HepG2 (cell line): Measurements from ENCODE around the gene VEZF1. TPM values are rescaled to one million over a fixed set of nuclear protein-coding genes. Genes with fewer than 3 reads are reported as not detected.

Experiments used
- AHR ChIP-seq: IDR thresholded peaks from 2 replicates; pipeline ENCODE4 v1.6.1; 2018; ENCODE audit warnings: missing genetic modification reagents, missing compliant biosample characterization
- BORCS8-MEF2B ChIP-seq: sonication (generic); formaldehyde crosslinking; IDR thresholded peaks from 2 replicates; pipeline ENCODE4 v1.8.0; 2022; ENCODE audit warnings: mild to moderate bottlenecking, missing genetic modification reagents
- BRF2 ChIP-seq: sonication (generic); formaldehyde crosslinking; IDR thresholded peaks from 2 replicates; pipeline ENCODE4 v1.8.1; 2022; ENCODE audit warnings: mild to moderate bottlenecking, missing genetic modification reagents
- CC2D1A ChIP-seq: sonication (generic); formaldehyde crosslinking; IDR thresholded peaks from 2 replicates; pipeline ENCODE4 v1.8.1; 2023; ENCODE audit warnings: mild to moderate bottlenecking, missing genetic modification reagents
- FOXA3 ChIP-seq: IDR thresholded peaks from 2 replicates; pipeline ENCODE4 v1.6.1; 2016; ENCODE audit warnings: missing genetic modification reagents, missing compliant biosample characterization
- KDM5A ChIP-seq: fragments of 200-600 bp; sonication (generic); IDR thresholded peaks from 2 replicates; pipeline ENCODE4 v1.7.0; 2018; ENCODE audit warnings: antibody characterized with exemption, mild to moderate bottlenecking, low read length, borderline replicate concordance
- NFATC3 ChIP-seq: sonication (generic); formaldehyde crosslinking; IDR thresholded peaks from 2 replicates; pipeline ENCODE4 v1.5.1; 2020; ENCODE audit warnings: mild to moderate bottlenecking, missing genetic modification reagents
- NR2C2 ChIP-seq: sonication (generic); formaldehyde crosslinking; IDR thresholded peaks from 2 replicates; pipeline ENCODE4 v1.4.0; 2020; ENCODE audit warnings: missing genetic modification reagents, mild to moderate bottlenecking, moderate library complexity, borderline replicate concordance
- REL ChIP-seq: sonication (generic); formaldehyde crosslinking; conservative IDR thresholded peaks from 2 replicates; pipeline ENCODE4 v1.8.0; 2022; ENCODE audit warnings: mild to moderate bottlenecking, missing genetic modification reagents, moderate library complexity
- ZBTB40 ChIP-seq, 2 experiments: fragments of 450-650 bp in 1 of 2; sonication (generic) in 1 of 2; formaldehyde crosslinking in 1 of 2; IDR thresholded peaks; 2 replicates each; pipeline versions ENCODE4 v1.6.1 to v1.8.0; 2016 to 2022; ENCODE audit warnings: antibody characterized with exemption in 1 of 2, mild to moderate bottlenecking in 1 of 2, missing genetic modification reagents in 1 of 2
- ZBTB7A ChIP-seq: sonication (generic); formaldehyde crosslinking; IDR thresholded peaks from 2 replicates; pipeline ENCODE4 v1.8.0; 2022; ENCODE audit warnings: mild to moderate bottlenecking, missing genetic modification reagents
- ZNF230 ChIP-seq: sonication (generic); formaldehyde crosslinking; IDR thresholded peaks from 2 replicates; pipeline ENCODE4 v1.4.0; 2020; ENCODE audit warnings: mild to moderate bottlenecking, missing genetic modification reagents
- ZNF678 ChIP-seq: sonication (generic); formaldehyde crosslinking; IDR thresholded peaks from 2 replicates; pipeline ENCODE4 v1.4.0; 2020; ENCODE audit warnings: mild to moderate bottlenecking, missing genetic modification reagents
- ZNF7 ChIP-seq: IDR thresholded peaks from 2 replicates; pipeline ENCODE4 v1.6.1; 2016; ENCODE audit warnings: missing biosample characterization, missing genetic modification reagents
- polyA plus RNA-seq, 8 experiments: library from polyadenylated mRNA; depleted of rRNA in 3 of 8; stranded (reverse) in 7 of 8; unstranded in 1 of 8; fragments of >200 nt; fragmentation: Illumina TruSeq in 4 of 8; extraction: Trizol in 4 of 8; gene quantifications; 2 replicates each; pipeline versions ENCODE4 v1.2.1 to v1.2.3, GENCODE V29; 2011 to 2016; ENCODE audit warnings: low read depth in 4 of 8, missing spikeins in 1 of 8, mixed read lengths in 1 of 8; ENCODE audit not compliant: insufficient read depth in 1 of 8
- total RNA-seq, 5 experiments: library from RNA; depleted of rRNA; stranded (reverse); fragments of >200 nt; fragmentation: Illumina TruSeq; extraction: Trizol; gene quantifications; 2 replicates each; pipeline ENCODE4 v1.2.3, GENCODE V29; 2016; ENCODE audit warnings: low read depth in 1 of 5
- TF ChIP-seq, protein P1 (sequence below): sonication (generic); formaldehyde crosslinking; IDR thresholded peaks from 2 replicates; pipeline ENCODE4 v1.4.0; 2020; ENCODE audit warnings: missing genetic modification reagents, low read depth, mild to moderate bottlenecking, borderline replicate concordance
- TF ChIP-seq, protein P2 (sequence below): sonication (generic); IDR thresholded peaks from 2 replicates; pipeline ENCODE4 v1.6.1; 2016; ENCODE audit warnings: low read depth, borderline replicate concordance
- TF ChIP-seq, protein P3 (sequence below): sonication (generic); formaldehyde crosslinking; IDR thresholded peaks from 2 replicates; pipeline ENCODE4 v1.8.1; 2023; ENCODE audit warnings: mild to moderate bottlenecking, missing genetic modification reagents, borderline replicate concordance

Gene VEZF1
- total and polyA plus RNA-seq, 2 of the 13 experiments (the other 11 are each of a cell fraction or from before 2014, with no cell fraction given): 45.9 to 49.7 TPM

DNA sequence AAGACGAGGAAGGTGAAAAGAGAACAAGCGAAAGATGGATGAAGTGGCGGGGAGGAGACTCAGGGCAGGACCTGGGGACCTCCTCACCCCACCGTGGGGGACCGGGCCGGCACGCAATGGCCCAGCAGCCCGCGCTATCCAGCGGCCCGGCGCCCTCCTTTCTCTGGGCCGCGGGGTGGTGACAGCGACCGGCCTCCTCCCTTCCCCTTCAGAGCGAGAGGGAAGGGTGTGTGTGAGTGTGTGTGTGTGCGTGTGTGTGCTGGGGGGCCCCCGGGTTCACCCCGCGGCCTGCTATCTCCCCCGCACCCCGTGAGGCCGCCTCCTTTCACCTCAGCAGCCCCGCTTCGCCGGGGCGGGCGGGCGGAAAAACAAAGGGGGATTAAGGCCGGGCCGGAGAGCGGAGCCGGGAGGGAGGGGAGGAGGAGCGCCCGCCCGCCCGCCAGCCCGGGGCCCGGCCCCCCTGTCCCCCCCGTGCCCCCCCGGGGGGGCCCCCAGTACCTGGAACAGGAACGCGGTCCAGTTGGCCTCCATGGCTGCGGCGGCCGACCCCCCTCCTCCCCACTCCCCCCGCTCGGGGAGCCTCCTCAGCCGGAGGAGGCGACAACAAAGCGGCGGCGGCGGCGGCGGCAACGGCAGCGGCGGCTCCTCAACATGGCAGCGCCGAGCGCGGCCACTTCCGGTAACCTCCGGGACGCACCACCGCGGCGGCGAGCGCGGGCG, at the start of gene VEZF1 (continued):
- TF ChIP-seq ZBTB40 (IDR thresholded peaks at IDR 0.05): no peak
- no peak for TF ChIP-seq ZBTB40 (CRISPR knock-in tag; IDR thresholded peaks at IDR 0.05)
- TF ChIP-seq ZBTB7A (CRISPR knock-in tag): peak; percentile 45; the same call in 1 of the 2 replicates
- TF ChIP-seq ZNF7 (CRISPR knock-in tag): no peak
- no peak for TF ChIP-seq BRF2
- no peak for TF ChIP-seq ZNF678 (CRISPR knock-in tag)
- TF ChIP-seq, protein P1, sequence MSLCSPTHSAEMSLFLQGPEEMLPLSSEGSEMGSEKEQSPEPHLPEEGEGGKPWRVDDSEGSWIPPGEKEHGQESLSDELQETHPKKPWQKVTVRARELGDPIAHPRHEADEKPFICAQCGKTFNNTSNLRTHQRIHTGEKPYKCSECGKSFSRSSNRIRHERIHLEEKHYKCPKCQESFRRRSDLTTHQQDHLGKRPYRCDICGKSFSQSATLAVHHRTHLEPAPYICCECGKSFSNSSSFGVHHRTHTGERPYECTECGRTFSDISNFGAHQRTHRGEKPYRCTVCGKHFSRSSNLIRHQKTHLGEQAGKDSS (CRISPR knock-in tag): no peak
- TF ChIP-seq BORCS8-MEF2B: peak; percentile 29; the same call in 1 of the 2 replicates
- 0 out of 2 replicates have a peak, but pooled peaks have one; percentile 54 for TF ChIP-seq NFATC3 (CRISPR knock-in tag)
- no peak for TF ChIP-seq ZNF230 (CRISPR knock-in tag)
- TF ChIP-seq CC2D1A (CRISPR knock-in tag): no peak
- no peak for TF ChIP-seq KDM5A
- TF ChIP-seq, protein P2, sequence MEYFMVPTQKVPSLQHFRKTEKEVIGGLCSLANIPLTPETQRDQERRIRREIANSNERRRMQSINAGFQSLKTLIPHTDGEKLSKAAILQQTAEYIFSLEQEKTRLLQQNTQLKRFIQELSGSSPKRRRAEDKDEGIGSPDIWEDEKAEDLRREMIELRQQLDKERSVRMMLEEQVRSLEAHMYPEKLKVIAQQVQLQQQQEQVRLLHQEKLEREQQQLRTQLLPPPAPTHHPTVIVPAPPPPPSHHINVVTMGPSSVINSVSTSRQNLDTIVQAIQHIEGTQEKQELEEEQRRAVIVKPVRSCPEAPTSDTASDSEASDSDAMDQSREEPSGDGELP: no peak
- TF ChIP-seq, protein P3, sequence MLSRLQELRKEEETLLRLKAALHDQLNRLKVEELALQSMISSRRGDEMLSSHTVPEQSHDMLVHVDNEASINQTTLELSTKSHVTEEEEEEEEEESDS (CRISPR knock-in tag): no peak
- TF ChIP-seq AHR: peak; percentile 83; the same call in 1 of the 2 replicates
- TF ChIP-seq NR2C2 (CRISPR knock-in tag): no peak; the same call in 1 of the 2 replicates
- no peak; the same call in 1 of the 2 replicates for TF ChIP-seq FOXA3
- TF ChIP-seq REL (CRISPR knock-in tag): peak; percentile 58; the same call in 1 of the 2 replicates
